ENCODE results near the gene ZBTB1. TPM values are rescaled to one million over a fixed set of nuclear protein-coding genes. Genes with fewer than 3 reads are reported as not detected.
"Not testable (repeated sequence)": the region's sequence is repeated elsewhere in the genome, so short reads cannot be mapped to it uniquely, and the experiment has no call there.

Gene ZBTB1
- polyA plus RNA-seq, 4 donors, result 55.2 to 70.6 (median 64.0) TPM

- DNase-seq (ENCODE audit: low read depth in 4 of 4, low spot score in 2 of 4), result no peak
Observed at GRCh38 chr14:64563696-64564095, 59.1 kb downstream of the ZBTB1 start.

DNA sequence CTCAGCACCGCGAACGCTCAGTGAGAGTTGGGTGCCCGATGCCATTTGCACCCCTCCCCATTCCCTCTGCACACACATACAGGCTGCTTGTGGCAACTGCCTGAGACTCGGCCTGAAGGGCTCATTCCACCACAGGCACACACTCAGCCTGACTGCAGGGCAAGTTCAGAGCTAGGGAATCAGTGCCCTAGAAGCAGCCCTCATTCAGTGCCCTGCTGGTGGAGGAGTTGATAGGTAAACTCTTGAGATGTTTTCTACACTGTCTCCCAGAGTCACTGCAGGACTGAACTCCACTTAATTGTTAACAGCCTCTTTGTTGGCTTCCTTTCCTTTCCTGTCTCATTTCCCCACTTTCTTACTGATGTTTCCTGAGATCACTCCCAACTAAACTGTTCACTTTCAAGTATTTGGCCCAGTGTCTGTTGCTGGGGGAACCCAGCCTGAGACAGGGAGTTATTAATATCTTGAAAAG is 62.1 kb downstream of the ZBTB1 start:
- no peak for DNase-seq (ENCODE audit: low read depth in 4 of 4, low spot score in 2 of 4)

DNA sequence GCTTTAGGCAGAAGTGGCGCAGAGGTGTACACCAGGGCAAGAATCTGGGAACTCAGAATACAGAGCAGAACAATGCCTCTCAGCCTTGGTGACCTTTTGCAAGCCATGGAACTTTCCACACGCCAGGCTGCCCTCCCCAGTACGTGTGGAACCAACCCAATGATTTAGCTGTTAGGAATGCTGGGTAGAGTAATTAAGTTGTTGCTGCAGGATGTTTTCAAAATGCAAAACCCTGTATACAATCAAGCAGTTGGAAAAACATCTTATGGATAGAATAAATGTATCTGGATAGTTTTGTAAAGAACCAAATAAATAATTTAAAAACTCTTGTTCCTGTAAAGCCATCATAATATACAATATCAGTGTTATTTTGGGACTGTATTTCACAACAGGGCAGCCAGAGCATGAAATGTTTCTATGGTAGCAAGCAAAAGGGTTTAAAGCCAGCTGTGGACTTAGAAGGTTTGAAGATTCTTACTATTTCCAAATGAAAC is 64.6 kb downstream of the ZBTB1 start:
- DNase-seq (ENCODE audit: low read depth in 4 of 4, low spot score in 2 of 4), result no peak

GRCh38 chr14:64569646-64570045 is 65.1 kb downstream of the ZBTB1 start:
- DNase-seq (ENCODE audit: low read depth in 4 of 4, low spot score in 2 of 4), result not testable (repeated sequence)

DNA sequence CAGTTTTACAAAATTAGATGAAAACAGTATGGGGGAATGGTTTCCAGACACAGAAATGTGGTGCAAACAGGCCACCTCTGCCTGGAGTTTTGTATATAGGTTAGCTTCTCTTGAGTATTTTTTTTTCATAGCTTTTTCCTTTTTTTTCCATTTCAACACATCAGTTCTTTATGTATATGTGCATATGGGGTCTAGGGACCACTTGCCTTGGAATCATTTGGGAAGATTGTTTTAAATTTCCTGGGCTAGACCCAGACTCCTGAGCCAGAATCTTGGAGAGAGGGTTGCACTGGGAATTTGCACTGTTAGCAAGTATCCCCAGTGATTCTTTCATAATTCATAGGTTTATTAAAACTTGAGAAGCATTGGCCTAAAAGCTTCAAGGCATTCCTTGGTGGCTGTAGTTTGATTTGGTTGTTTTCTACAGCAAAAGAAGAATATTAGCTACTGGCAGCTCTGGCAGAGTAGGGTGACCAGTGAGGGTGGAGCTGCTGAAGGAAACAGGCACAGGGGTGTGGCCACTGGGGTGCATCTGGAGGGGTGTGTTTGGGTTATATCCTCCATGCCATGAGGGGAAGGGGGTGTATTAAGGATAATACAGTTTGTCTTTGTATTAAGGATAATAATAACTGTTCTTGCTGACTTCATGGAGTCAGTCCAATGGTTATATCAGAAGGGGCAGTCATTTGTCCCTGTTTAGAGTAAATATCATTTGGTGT is 68.0 kb downstream of the ZBTB1 start:
- no peak for DNase-seq (ENCODE audit: low read depth in 4 of 4, low spot score in 2 of 4)

- no peak for DNase-seq (ENCODE audit: low read depth in 4 of 4, low spot score in 2 of 4)
Observed at GRCh38 chr14:64573109-64573508, 68.5 kb downstream of the ZBTB1 start.

Other genes with a start within 250 kb of the ZBTB1 start
- 1 to 10 TPM in 2 of 4 donors, under 1 TPM in 2; 0.73 to 1.6 (median 1.2) TPM for gene ESR2, start 210.4 kb upstream of the ZBTB1 start, polyA plus RNA-seq (ENCODE audit: insufficient read length in 4 of 4)
- gene MTHFD1, start 116.4 kb upstream of the ZBTB1 start, polyA plus RNA-seq (ENCODE audit: insufficient read length in 4 of 4), result 100 to 1,000 TPM in 1 of 4 donors, 10 to 100 TPM in 3; 66.3 to 100 (median 91.8) TPM
- 1 to 10 TPM; 5.6 to 7.9 (median 6.6) TPM for gene AKAP5, start 39.3 kb upstream of the ZBTB1 start, polyA plus RNA-seq (ENCODE audit: insufficient read length in 4 of 4)
- 10 to 100 TPM in 2 of 4 donors, 1 to 10 TPM in 2; 8.4 to 15.3 (median 11.6) TPM for gene ZBTB25, start 932 bp upstream of the ZBTB1 start, polyA plus RNA-seq (ENCODE audit: insufficient read length in 4 of 4)
- gene HSPA2, start 36.0 kb downstream of the ZBTB1 start, polyA plus RNA-seq (ENCODE audit: insufficient read length in 4 of 4), result 10 to 100 TPM; 17.4 to 29.8 (median 20.5) TPM
- 1 to 10 TPM in 3 of 4 donors, under 1 TPM in 1; 0.87 to 1.3 (median 1.2) TPM for gene PPP1R36, start 45.2 kb downstream of the ZBTB1 start, polyA plus RNA-seq (ENCODE audit: insufficient read length in 4 of 4)
- 100 to 1,000 TPM in 2 of 4 donors, 10 to 100 TPM in 2; 89.4 to 123 (median 99.0) TPM for gene PLEKHG3, start 199.7 kb downstream of the ZBTB1 start, polyA plus RNA-seq (ENCODE audit: insufficient read length in 4 of 4)